GM23338 (cell line): Measurements from ENCODE around the gene ERC1. TPM values are rescaled to one million over a fixed set of nuclear protein-coding genes. Genes with fewer than 3 reads are reported as not detected.

ENCODE experiments used
- ATAC-seq: fragments of 200-7000 bp; cut with Tn5 transposase; 3 replicates; pipeline ENCODE4 v1.9.1; 2020
- DNase-seq: peaks from one replicate; pipeline ENCODE4 v3.0.0-alpha.2; 2015; ENCODE audit warnings: low spot score
- H2AFZ ChIP-seq: fragments of 200-600 bp; sonication (generic); 2 replicates; pipeline ENCODE4 v1.8.0; 2016; ENCODE audit warnings: antibody characterized with exemption, mild to moderate bottlenecking, moderate library complexity
- H3F3A ChIP-seq: fragments of 200-600 bp; sonication (generic); replicated peaks from 2 replicates; pipeline ENCODE4 v1.8.0; 2017; ENCODE audit warnings: antibody characterized with exemption, mixed run types, low read depth
- H3K27ac ChIP-seq: fragments of 200-600 bp; sonication (generic); 2 replicates; pipeline ENCODE4 v1.6.1; 2016; ENCODE audit warnings: low read depth
- H3K27me3 ChIP-seq: fragments of 200-600 bp; sonication (generic); 2 replicates; pipeline ENCODE4 v1.8.0; 2016; ENCODE audit warnings: mild to moderate bottlenecking, mixed run types, moderate library complexity; ENCODE audit not compliant: insufficient read depth
- H3K36me3 ChIP-seq: fragments of 200-600 bp; sonication (generic); 2 replicates; pipeline ENCODE4 v1.8.0; 2016; ENCODE audit warnings: mild to moderate bottlenecking; ENCODE audit not compliant: insufficient read depth
- H3K4me1 ChIP-seq: fragments of 200-600 bp; sonication (generic); 2 replicates; pipeline ENCODE4 v1.8.0; 2016; ENCODE audit warnings: mild to moderate bottlenecking, moderate library complexity; ENCODE audit not compliant: insufficient read depth
- H3K4me2 ChIP-seq: fragments of 200-600 bp; sonication (generic); 2 replicates; pipeline ENCODE4 v1.7.1; 2017; ENCODE audit warnings: mixed run types
- H3K4me3 ChIP-seq: fragments of 200-600 bp; sonication (generic); 2 replicates; pipeline ENCODE4 v1.6.1; 2016; ENCODE audit warnings: mixed run types
- H3K79me2 ChIP-seq: fragments of 200-600 bp; sonication (generic); replicated peaks from 2 replicates; pipeline ENCODE4 v1.8.0; 2017; ENCODE audit warnings: mild to moderate bottlenecking; ENCODE audit not compliant: insufficient read depth
- H3K9me2 ChIP-seq: fragments of 200-600 bp; sonication (generic); 2 replicates; pipeline ENCODE4 v1.8.0; 2017; ENCODE audit not compliant: insufficient read depth
- H4K20me1 ChIP-seq: fragments of 200-600 bp; sonication (generic); replicated peaks from 2 replicates; pipeline ENCODE4 v1.8.0; 2017; ENCODE audit warnings: mild to moderate bottlenecking; ENCODE audit not compliant: insufficient read depth
- H3K27ac Mint-ChIP-seq: 2 replicates; pipeline ENCODE4 v1.8.0; 2020; ENCODE audit warnings: inconsistent platforms, mild to moderate bottlenecking, moderate library complexity, mixed read lengths
- H3K27me3 Mint-ChIP-seq: 3 replicates; pipeline ENCODE4 v1.8.0; 2022; ENCODE audit warnings: low read depth, mild to moderate bottlenecking, moderate library complexity, mixed read lengths, inconsistent platforms; ENCODE audit not compliant: insufficient read depth, poor library complexity
- H3K36me3 Mint-ChIP-seq: 3 replicates; pipeline ENCODE4 v1.8.0; 2021; ENCODE audit warnings: low read depth, mild to moderate bottlenecking, inconsistent platforms, moderate library complexity, mixed read lengths
- H3K4me1 Mint-ChIP-seq: 3 replicates; pipeline ENCODE4 v1.8.0; 2020; ENCODE audit warnings: mild to moderate bottlenecking, inconsistent platforms, mixed read lengths
- H3K4me3 Mint-ChIP-seq: 3 replicates; pipeline ENCODE4 v1.8.0; 2021; ENCODE audit warnings: moderate library complexity, mild to moderate bottlenecking, inconsistent platforms, mixed read lengths
- H3K9me3 Mint-ChIP-seq: 3 replicates; pipeline ENCODE4 v1.8.0; 2020; ENCODE audit warnings: moderate library complexity, mild to moderate bottlenecking, inconsistent platforms, mixed read lengths
- CREB1 ChIP-seq: fragments of 250-450 bp; sonication (Bioruptor Pico); IDR thresholded peaks from 2 replicates; pipeline ENCODE4 v1.5.0; 2020; ENCODE audit warnings: low read depth, mild to moderate bottlenecking, moderate library complexity
- EZH2 ChIP-seq: fragments of 200-600 bp; sonication (generic); IDR thresholded peaks from one replicate; pipeline ENCODE4 v1.8.0; 2017; ENCODE audit warnings: antibody characterized with exemption, mild to moderate bottlenecking, low read depth; ENCODE audit not compliant: unreplicated experiment
- EZH2phosphoT487 ChIP-seq: fragments of 200-600 bp; sonication (generic); IDR thresholded peaks from one replicate; pipeline ENCODE4 v1.8.1; 2018; ENCODE audit warnings: antibody characterized with exemption; ENCODE audit not compliant: unreplicated experiment
- NANOG ChIP-seq: IDR thresholded peaks from 2 replicates; pipeline ENCODE4 v1.6.1; 2016; ENCODE audit warnings: antibody characterized with exemption, borderline replicate concordance
- POLR2AphosphoS5 ChIP-seq: IDR thresholded peaks from 2 replicates; pipeline ENCODE4 v1.6.1; 2016; ENCODE audit warnings: antibody characterized with exemption, low read depth
- ZNF114 ChIP-seq: fragments of 250-450 bp; sonication (Bioruptor Pico); IDR thresholded peaks from 2 replicates; pipeline ENCODE4 v1.5.0; 2020; ENCODE audit warnings: mild to moderate bottlenecking, moderate library complexity
- ZNF331 ChIP-seq: fragments of 250-450 bp; sonication (Bioruptor Pico); IDR thresholded peaks from 2 replicates; pipeline ENCODE4 v1.5.0; 2020; ENCODE audit warnings: low read depth, mild to moderate bottlenecking, moderate library complexity
- polyA plus RNA-seq: library from polyadenylated mRNA; unstranded; fragments of >200 nt; fragmentation: Nextera tagmentation; extraction: Ambion mirVana; gene quantifications from 2 replicates; pipeline ENCODE4 v1.2.1, GENCODE V29; 2016
- total RNA-seq: library from RNA; depleted of rRNA; stranded (reverse); fragments of >200 nt; shearing (Covaris generic); gene quantifications from 2 replicates; pipeline ENCODE4 v1.2.3, GENCODE V29; 2014
- TF ChIP-seq, protein P1 (sequence below), 2 experiments: fragments of 200-600 bp in 1 of 2; sonication (generic) in 1 of 2; conservative IDR thresholded peaks; 2 replicates each; pipeline versions ENCODE4 v1.5.1 to v1.6.1; 2016 to 2017; ENCODE audit warnings: antibody characterized with exemption in 2 of 2, low read depth in 2 of 2, mild to moderate bottlenecking in 2 of 2, moderate library complexity in 1 of 2
- TF ChIP-seq, protein P2 (sequence below): IDR thresholded peaks from 2 replicates; pipeline ENCODE4 v1.6.1; 2016; ENCODE audit warnings: antibody characterized with exemption
- TF ChIP-seq, protein P3 (sequence below): IDR thresholded peaks from one replicate; pipeline ENCODE4 v1.6.1; 2018; ENCODE audit warnings: antibody characterized with exemption; ENCODE audit not compliant: unreplicated experiment

Gene ERC1
- total and polyA plus RNA-seq, 2 experiments from 2014 or later: 28.1 to 35.3 TPM

DNA sequence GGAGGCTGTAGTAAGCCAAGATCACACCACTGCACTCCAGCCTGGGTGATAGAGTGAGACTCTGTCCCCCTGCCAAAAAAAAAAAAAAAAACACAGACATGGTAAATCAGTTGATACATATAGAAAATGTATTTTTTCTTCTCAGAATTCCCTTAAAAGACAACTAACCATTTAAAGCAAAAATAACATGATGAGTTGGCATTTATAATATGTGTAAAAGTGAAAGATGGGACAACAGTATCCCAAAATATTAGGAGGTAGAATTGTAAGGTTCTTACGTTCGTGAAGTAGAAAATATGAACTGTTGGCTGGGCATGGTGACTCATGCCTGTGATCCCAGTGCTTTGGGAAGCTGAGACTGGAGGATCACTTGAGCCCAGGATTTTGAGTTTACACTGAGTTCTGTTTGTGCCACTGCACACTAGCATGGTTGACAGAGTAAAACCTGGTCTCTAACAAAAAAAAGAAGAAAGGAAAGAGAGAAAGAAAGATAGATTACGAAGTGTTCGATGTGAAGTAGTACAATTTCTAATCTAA is 306.7 kb downstream of the ERC1 start (continued):
- TF ChIP-seq, protein P1, sequence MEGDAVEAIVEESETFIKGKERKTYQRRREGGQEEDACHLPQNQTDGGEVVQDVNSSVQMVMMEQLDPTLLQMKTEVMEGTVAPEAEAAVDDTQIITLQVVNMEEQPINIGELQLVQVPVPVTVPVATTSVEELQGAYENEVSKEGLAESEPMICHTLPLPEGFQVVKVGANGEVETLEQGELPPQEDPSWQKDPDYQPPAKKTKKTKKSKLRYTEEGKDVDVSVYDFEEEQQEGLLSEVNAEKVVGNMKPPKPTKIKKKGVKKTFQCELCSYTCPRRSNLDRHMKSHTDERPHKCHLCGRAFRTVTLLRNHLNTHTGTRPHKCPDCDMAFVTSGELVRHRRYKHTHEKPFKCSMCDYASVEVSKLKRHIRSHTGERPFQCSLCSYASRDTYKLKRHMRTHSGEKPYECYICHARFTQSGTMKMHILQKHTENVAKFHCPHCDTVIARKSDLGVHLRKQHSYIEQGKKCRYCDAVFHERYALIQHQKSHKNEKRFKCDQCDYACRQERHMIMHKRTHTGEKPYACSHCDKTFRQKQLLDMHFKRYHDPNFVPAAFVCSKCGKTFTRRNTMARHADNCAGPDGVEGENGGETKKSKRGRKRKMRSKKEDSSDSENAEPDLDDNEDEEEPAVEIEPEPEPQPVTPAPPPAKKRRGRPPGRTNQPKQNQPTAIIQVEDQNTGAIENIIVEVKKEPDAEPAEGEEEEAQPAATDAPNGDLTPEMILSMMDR (conservative IDR thresholded peaks at IDR 0.05; ENCODE audit: low read depth in 2 of 2): no peak
- TF ChIP-seq NANOG (no peak), CREB1 (CRISPR knock-in tag) (no peak)

DNA sequence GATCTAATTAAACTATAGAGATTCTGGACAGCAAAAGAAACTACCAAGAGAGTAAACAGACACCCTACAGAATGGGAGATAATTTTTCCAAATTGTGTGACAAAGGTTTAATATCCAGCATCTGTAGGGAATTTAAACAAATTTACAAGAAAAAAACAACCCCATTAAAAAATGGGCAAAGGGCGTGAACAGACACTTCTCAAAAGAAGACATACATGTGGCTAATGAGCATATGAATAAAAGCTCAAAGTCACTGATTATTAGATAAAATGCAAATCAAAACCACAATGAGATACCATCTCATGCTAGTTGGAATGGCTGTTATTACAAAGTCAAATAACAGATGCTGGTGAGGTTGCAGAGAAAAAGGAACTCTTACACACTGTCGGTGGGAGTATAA is 309.4 kb downstream of the ERC1 start:
- Mint-ChIP-seq H3K4me3 (no peak overlapping the region), H3K9me3 (peaks cover 10% of the 10 kb centered on the region; the same call in 2 of the 3 replicates), H3K4me1 (no peaks in the 10 kb centered on the region), H3K27me3 (peaks cover 3% of the 10 kb centered on the region), H3K36me3 (peaks cover 38% of the 10 kb centered on the region), H3K27ac (no peak overlapping the region)
- Histone ChIP-seq H3K36me3 (no peaks in the 10 kb centered on the region), H3F3A (no peaks in the 10 kb centered on the region), H3K4me3 (no peak overlapping the region), H3K4me2 (no peak overlapping the region), H2AFZ (no peak overlapping the region), H3K27ac (no peak overlapping the region), H3K4me1 (no peaks in the 10 kb centered on the region), H3K27me3 (no peaks in the 10 kb centered on the region), H4K20me1 (no peaks in the 10 kb centered on the region), H3K79me2 (no peaks in the 10 kb centered on the region), H3K9me2 (no peaks in the 10 kb centered on the region)
- DNase-seq: no peak
- ATAC-seq: no peak
- no peak for TF ChIP-seq EZH2
- TF ChIP-seq, protein P2, sequence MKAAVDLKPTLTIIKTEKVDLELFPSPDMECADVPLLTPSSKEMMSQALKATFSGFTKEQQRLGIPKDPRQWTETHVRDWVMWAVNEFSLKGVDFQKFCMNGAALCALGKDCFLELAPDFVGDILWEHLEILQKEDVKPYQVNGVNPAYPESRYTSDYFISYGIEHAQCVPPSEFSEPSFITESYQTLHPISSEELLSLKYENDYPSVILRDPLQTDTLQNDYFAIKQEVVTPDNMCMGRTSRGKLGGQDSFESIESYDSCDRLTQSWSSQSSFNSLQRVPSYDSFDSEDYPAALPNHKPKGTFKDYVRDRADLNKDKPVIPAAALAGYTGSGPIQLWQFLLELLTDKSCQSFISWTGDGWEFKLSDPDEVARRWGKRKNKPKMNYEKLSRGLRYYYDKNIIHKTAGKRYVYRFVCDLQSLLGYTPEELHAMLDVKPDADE: no peak
- no peak for TF ChIP-seq POLR2AphosphoS5
- no peak for TF ChIP-seq CREB1 (CRISPR knock-in tag)
- no peak for TF ChIP-seq ZNF331 (CRISPR knock-in tag)
- no peak for TF ChIP-seq ZNF114 (CRISPR knock-in tag)
- TF ChIP-seq, protein P1 (conservative IDR thresholded peaks at IDR 0.05; ENCODE audit: low read depth in 2 of 2): no peak
- TF ChIP-seq, protein P3, sequence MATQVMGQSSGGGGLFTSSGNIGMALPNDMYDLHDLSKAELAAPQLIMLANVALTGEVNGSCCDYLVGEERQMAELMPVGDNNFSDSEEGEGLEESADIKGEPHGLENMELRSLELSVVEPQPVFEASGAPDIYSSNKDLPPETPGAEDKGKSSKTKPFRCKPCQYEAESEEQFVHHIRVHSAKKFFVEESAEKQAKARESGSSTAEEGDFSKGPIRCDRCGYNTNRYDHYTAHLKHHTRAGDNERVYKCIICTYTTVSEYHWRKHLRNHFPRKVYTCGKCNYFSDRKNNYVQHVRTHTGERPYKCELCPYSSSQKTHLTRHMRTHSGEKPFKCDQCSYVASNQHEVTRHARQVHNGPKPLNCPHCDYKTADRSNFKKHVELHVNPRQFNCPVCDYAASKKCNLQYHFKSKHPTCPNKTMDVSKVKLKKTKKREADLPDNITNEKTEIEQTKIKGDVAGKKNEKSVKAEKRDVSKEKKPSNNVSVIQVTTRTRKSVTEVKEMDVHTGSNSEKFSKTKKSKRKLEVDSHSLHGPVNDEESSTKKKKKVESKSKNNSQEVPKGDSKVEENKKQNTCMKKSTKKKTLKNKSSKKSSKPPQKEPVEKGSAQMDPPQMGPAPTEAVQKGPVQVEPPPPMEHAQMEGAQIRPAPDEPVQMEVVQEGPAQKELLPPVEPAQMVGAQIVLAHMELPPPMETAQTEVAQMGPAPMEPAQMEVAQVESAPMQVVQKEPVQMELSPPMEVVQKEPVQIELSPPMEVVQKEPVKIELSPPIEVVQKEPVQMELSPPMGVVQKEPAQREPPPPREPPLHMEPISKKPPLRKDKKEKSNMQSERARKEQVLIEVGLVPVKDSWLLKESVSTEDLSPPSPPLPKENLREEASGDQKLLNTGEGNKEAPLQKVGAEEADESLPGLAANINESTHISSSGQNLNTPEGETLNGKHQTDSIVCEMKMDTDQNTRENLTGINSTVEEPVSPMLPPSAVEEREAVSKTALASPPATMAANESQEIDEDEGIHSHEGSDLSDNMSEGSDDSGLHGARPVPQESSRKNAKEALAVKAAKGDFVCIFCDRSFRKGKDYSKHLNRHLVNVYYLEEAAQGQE: no peak
- no peak for TF ChIP-seq NANOG
- TF ChIP-seq EZH2phosphoT487: no peak
